IMR-90 (cell line): Measurements from ENCODE around the gene JMJD8. TPM values are rescaled to one million over a fixed set of nuclear protein-coding genes. Genes with fewer than 3 reads are reported as not detected.

ENCODE experiments used
- ATAC-seq: fragments of 200-7000 bp; cut with Tn5 transposase; 2 replicates; pipeline ENCODE4 v1.9.1; 2020; ENCODE audit warnings: low read depth, mild to moderate bottlenecking, moderate library complexity
- BruUV-seq: library from RNA; stranded (reverse); fragments of 400-500 nt; replicated peaks from 2 replicates; lab custom pipeline; 2021; lab: Mats Ljungman, UMichigan
- CTCF ChIA-PET: fragments of 300-600 bp; formaldehyde crosslinking; extraction: SDS; loops from one replicate; lab custom pipeline; 2021; ENCODE audit warnings: antibody characterized with exemption; lab: Yijun Ruan, JAX
- POLR2A ChIA-PET: fragments of 300-600 bp; sonication (Branson Sonifier 250); formaldehyde crosslinking; loops from one replicate; lab custom pipeline; 2022; ENCODE audit warnings: antibody characterized with exemption; ENCODE audit not compliant: unreplicated experiment; lab: Charles Lee
- DNase-seq: peaks from one replicate; pipeline ENCODE4 v3.0.0; 2013
- H2AFZ ChIP-seq: replicated peaks from 2 replicates; pipeline ENCODE3; 2013; ENCODE audit warnings: low read length, mild to moderate bottlenecking; ENCODE audit not compliant: poor library complexity
- H2AK5ac ChIP-seq: 2 replicates; pipeline ENCODE4 v1.6.1; 2013; ENCODE audit warnings: low read depth, low read length, inconsistent platforms
- H2AK9ac ChIP-seq: replicated peaks from 2 replicates; pipeline ENCODE3; 2013; ENCODE audit warnings: mild to moderate bottlenecking, low read depth, low read length, moderate library complexity; ENCODE audit not compliant: poor library complexity
- H2BK120ac ChIP-seq: 2 replicates; pipeline ENCODE4 v1.6.1; 2013; ENCODE audit warnings: low read depth, low read length, inconsistent platforms
- H2BK15ac ChIP-seq: 3 replicates; pipeline ENCODE4 v1.6.1; 2013; ENCODE audit warnings: low read depth, low read length, inconsistent platforms
- H2BK20ac ChIP-seq: 2 replicates; pipeline ENCODE4 v1.6.1; 2013; ENCODE audit warnings: low read depth, mild to moderate bottlenecking, inconsistent platforms, low read length, moderate library complexity
- H2BK5ac ChIP-seq: 2 replicates; pipeline ENCODE4 v1.6.1; 2013; ENCODE audit warnings: mild to moderate bottlenecking, low read depth, low read length, inconsistent platforms; ENCODE audit not compliant: poor library complexity, severe bottlenecking
- H3K14ac ChIP-seq: replicated peaks from 2 replicates; pipeline ENCODE4 v1.6.1; 2013; ENCODE audit warnings: low read depth, low read length, inconsistent platforms
- H3K18ac ChIP-seq: 2 replicates; pipeline ENCODE4 v1.6.1; 2013; ENCODE audit warnings: low read depth, low read length, control low read depth
- H3K23ac ChIP-seq: 2 replicates; pipeline ENCODE4 v1.6.1; 2013; ENCODE audit warnings: low read depth, low read length, inconsistent platforms
- H3K27ac ChIP-seq: 2 replicates; pipeline ENCODE4 v1.5.1; 2013; ENCODE audit warnings: mild to moderate bottlenecking, control low read depth, low read length; ENCODE audit not compliant: insufficient read depth
- H3K27me3 ChIP-seq: 2 replicates; pipeline ENCODE4 v1.6.1; 2013; ENCODE audit warnings: low read length; ENCODE audit not compliant: control insufficient read depth, insufficient read depth
- H3K36me3 ChIP-seq: 2 replicates; pipeline ENCODE4 v1.6.1; 2013; ENCODE audit warnings: low read length, mixed read lengths; ENCODE audit not compliant: control insufficient read depth, insufficient read depth
- H3K4ac ChIP-seq: 2 replicates; pipeline ENCODE4 v1.6.1; 2013; ENCODE audit warnings: low read depth, low read length, inconsistent platforms
- H3K4me1 ChIP-seq: 2 replicates; pipeline ENCODE4 v1.6.1; 2013; ENCODE audit warnings: low read length, mixed read lengths; ENCODE audit not compliant: control insufficient read depth, insufficient read depth
- H3K4me2 ChIP-seq: 2 replicates; pipeline ENCODE4 v1.6.1; 2013; ENCODE audit warnings: low read depth, mild to moderate bottlenecking, control low read depth, low read length, moderate library complexity
- H3K4me3 ChIP-seq: 2 replicates; pipeline ENCODE4 v1.5.1; 2013; ENCODE audit warnings: low read depth, mild to moderate bottlenecking, control low read depth, low read length, moderate library complexity; ENCODE audit not compliant: insufficient read depth
- H3K56ac ChIP-seq: 2 replicates; pipeline ENCODE4 v1.6.1; 2013; ENCODE audit warnings: low read length, inconsistent platforms; ENCODE audit not compliant: insufficient read depth; ENCODE audit errors: extremely low read depth
- H3K79me1 ChIP-seq, 2 experiments: 2 replicates each; pipeline ENCODE4 v1.6.1; 2013; ENCODE audit warnings: low read length in 2 of 2, inconsistent platforms in 1 of 2, low read depth in 1 of 2
- H3K9ac ChIP-seq: 2 replicates; pipeline ENCODE4 v1.6.1; 2013; ENCODE audit warnings: low read depth, low read length, control low read depth
- H3K9me1 ChIP-seq: 2 replicates; pipeline ENCODE4 v1.6.1; 2013; ENCODE audit warnings: low read length, inconsistent platforms; ENCODE audit not compliant: insufficient read depth
- H3K9me3 ChIP-seq: 2 replicates; pipeline ENCODE4 v1.6.1; 2013; ENCODE audit warnings: low read length; ENCODE audit not compliant: control insufficient read depth, insufficient read depth
- H4K20me1 ChIP-seq: 2 replicates; pipeline ENCODE4 v1.6.1; 2013; ENCODE audit warnings: low read length, inconsistent platforms; ENCODE audit not compliant: insufficient read depth
- H4K5ac ChIP-seq: 2 replicates; pipeline ENCODE4 v1.6.1; 2013; ENCODE audit warnings: mild to moderate bottlenecking, low read depth, low read length, control low read depth
- H4K8ac ChIP-seq, 2 experiments: 2 replicates each; pipeline ENCODE4 v1.6.1; 2013; ENCODE audit warnings: low read depth in 2 of 2, low read length in 2 of 2, control low read depth in 1 of 2, inconsistent platforms in 1 of 2
- H4K91ac ChIP-seq: 2 replicates; pipeline ENCODE4 v1.6.1; 2013; ENCODE audit warnings: low read depth, low read length, inconsistent platforms; ENCODE audit not compliant: insufficient read depth
- BHLHE40 ChIP-seq: fragments of 150-350 bp; IDR thresholded peaks from 2 replicates; pipeline ENCODE4 v1.6.1; 2016; ENCODE audit warnings: mild to moderate bottlenecking, low read depth, low read length
- CEBPB ChIP-seq: IDR thresholded peaks from 2 replicates; pipeline ENCODE4 v1.6.1; 2012; ENCODE audit warnings: low read depth, low read length, improper control_type of control experiment
- CHD1 ChIP-seq: IDR thresholded peaks from 2 replicates; pipeline ENCODE4 v1.6.1; 2012; ENCODE audit warnings: low read depth, low read length, improper control_type of control experiment
- FOS ChIP-seq: fragments of 150-350 bp; IDR thresholded peaks from 2 replicates; pipeline ENCODE4 v1.6.1; 2016; ENCODE audit warnings: low read depth, low read length
- MAFK ChIP-seq: IDR thresholded peaks from 2 replicates; pipeline ENCODE4 v1.6.1; 2012; ENCODE audit warnings: low read depth, low read length, improper control_type of control experiment
- MAZ ChIP-seq: IDR thresholded peaks from 2 replicates; pipeline ENCODE4 v1.6.1; 2012; ENCODE audit warnings: low read depth, mild to moderate bottlenecking, low read length, improper control_type of control experiment, moderate library complexity, borderline replicate concordance
- MXI1 ChIP-seq: IDR thresholded peaks from 2 replicates; pipeline ENCODE4 v1.6.1; 2012; ENCODE audit warnings: low read depth, mild to moderate bottlenecking, low read length, moderate library complexity, borderline replicate concordance
- NFE2L2 ChIP-seq: fragments of 150-350 bp; IDR thresholded peaks from 2 replicates; pipeline ENCODE4 v1.6.1; 2016; ENCODE audit warnings: low read depth, mild to moderate bottlenecking, low read length
- POLR2A ChIP-seq: IDR thresholded peaks from 2 replicates; pipeline ENCODE4 v1.6.1; 2012; ENCODE audit warnings: mild to moderate bottlenecking, low read depth, low read length
- RAD21 ChIP-seq: IDR thresholded peaks from 2 replicates; pipeline ENCODE4 v1.6.1; 2012; ENCODE audit warnings: low read length, improper control_type of control experiment
- RCOR1 ChIP-seq: IDR thresholded peaks from 2 replicates; pipeline ENCODE4 v1.6.1; 2012; ENCODE audit warnings: mild to moderate bottlenecking, low read length, improper control_type of control experiment; ENCODE audit not compliant: insufficient replicate concordance
- RFX5 ChIP-seq: IDR thresholded peaks from 2 replicates; pipeline ENCODE4 v1.8.0; 2012; ENCODE audit warnings: low read depth, mild to moderate bottlenecking, low read length, moderate library complexity
- SMC3 ChIP-seq: fragments of 150-350 bp; IDR thresholded peaks from 2 replicates; pipeline ENCODE4 v1.6.1; 2016; ENCODE audit warnings: low read depth, mild to moderate bottlenecking, antibody characterized with exemption, low read length, moderate library complexity
- WGBS, 2 experiments: methylation state at CpG; one replicate each; pipeline versions ENCODE4 v1.1.5 to v1.1.7; 2013; ENCODE audit warnings: missing lambda C conversion rate in 2 of 2; ENCODE audit not compliant: insufficient read length in 1 of 2; ENCODE audit errors: extremely low coverage in 2 of 2; 5-methylcytosine and 5-hydroxymethylcytosine counted together
- dilution Hi-C: fragments of 300-500 bp; cut with HindIII; formaldehyde crosslinking; loops from one replicate; pipeline ENCODE4 v1.14.3; 2018; ENCODE audit warnings: low sequenced_read_pairs; ENCODE audit not compliant: unreplicated experiment
- in situ Hi-C: fragments of 300-500 bp; cut with MboI; formaldehyde crosslinking; loops from 3 replicates; pipeline ENCODE4 v1.14.3; 2019; ENCODE audit warnings: low sequenced_read_pairs, inconsistent platforms, mixed read lengths
- intact Hi-C: fragments of 100-400 bp; cut with micrococcal nuclease; formaldehyde crosslinking; loops from 2 replicates; pipeline ENCODE4 v1.10.0; 2022
- polyA plus RNA-seq, 3 experiments: library from polyadenylated mRNA; depleted of rRNA; stranded (reverse); fragments of >200 nt; gene quantifications; 2 replicates each; pipeline ENCODE4 v1.2.3, GENCODE V29; 2012; ENCODE audit warnings: low replicate concordance in 1 of 3
- total RNA-seq: library from RNA; depleted of rRNA; stranded (reverse); fragments of >200 nt; gene quantifications from 2 replicates; pipeline ENCODE4 v1.2.3, GENCODE V29; 2012
- TF ChIP-seq, protein P1 (sequence below): fragments of 150-350 bp; IDR thresholded peaks from 2 replicates; pipeline ENCODE4 v1.6.1; 2017; ENCODE audit warnings: mild to moderate bottlenecking, antibody characterized with exemption, low read length, low read depth
- TF ChIP-seq, protein P2 (sequence below): fragments of 150-350 bp; IDR thresholded peaks from 2 replicates; pipeline ENCODE4 v1.6.1; 2016; ENCODE audit warnings: low read depth, mild to moderate bottlenecking, low read length, moderate library complexity, borderline replicate concordance

The JMJD8 gene
- total and polyA plus RNA-seq, 2 of the 4 experiments (the other 2 are of a cell fraction) = 17.7 to 62.5 TPM

DNA sequence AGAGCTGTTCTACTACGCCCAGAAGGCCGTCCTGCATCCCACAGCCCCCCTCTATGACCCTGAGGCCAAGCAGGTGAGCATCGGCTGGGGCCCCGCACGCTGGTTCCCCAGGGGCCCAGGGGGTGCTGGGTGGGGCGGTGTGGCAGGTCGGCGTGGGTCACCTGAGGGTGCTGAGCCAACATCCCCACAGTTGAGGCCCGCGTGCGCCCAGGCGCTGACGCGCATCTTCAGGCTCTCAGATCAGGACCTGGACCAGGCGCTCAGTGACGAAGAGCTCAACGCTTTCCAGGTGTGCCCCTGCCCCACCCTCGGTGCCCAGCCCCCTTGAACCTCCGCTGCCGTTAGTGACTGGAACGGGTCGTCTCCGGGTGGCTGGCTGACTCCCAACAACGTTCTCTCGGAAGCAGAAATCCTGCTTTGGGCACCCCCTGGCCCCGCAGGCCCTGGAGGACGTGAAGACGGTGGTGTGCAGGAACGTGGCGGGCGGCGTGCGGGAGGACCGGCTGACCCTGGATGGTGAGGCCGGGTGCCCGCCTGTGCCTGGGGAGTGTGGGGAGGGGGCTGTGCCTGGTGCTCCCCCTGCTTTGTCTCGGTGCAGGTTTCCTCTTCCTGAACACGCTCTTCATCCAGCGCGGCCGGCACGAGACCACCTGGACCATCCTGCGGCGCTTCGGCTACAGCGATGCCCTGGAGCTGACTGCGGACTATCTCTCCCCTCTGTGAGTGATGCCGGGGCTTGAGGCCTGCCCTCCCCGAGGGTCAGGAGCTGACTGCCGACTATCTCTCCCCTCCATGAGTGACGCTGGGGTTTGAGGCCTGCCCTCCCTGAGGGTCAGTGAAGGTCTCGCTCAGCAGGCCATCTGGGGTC, 13.4 kb downstream of the JMJD8 start:
- Histone ChIP-seq H4K91ac (no peak overlapping the region), H3K56ac (no peak overlapping the region), H2BK20ac (no peak overlapping the region), H4K8ac (no peak overlapping the region), H4K20me1 (peaks cover 27% of the 10 kb centered on the region), H2BK120ac (no peak overlapping the region), H2BK5ac (no peak overlapping the region), H2AK9ac (peak overlapping the region; percentile 78), H3K4me2 (no peak overlapping the region), H2AFZ (no peak overlapping the region), H3K36me3 (peaks cover 47% of the 10 kb centered on the region), H3K27me3 (no peaks in the 10 kb centered on the region), H3K4me3 (no peak overlapping the region), H3K4ac (no peak overlapping the region), H3K9me1 (peaks cover 6% of the 10 kb centered on the region), H2BK15ac (no peak overlapping the region), H3K79me1 (peaks cover 0 to 37% of the 10 kb centered on the region in 2 experiments; a peak in 1 of 4 replicates), H4K5ac (no peak overlapping the region), H3K14ac (no peak overlapping the region), H2AK5ac (no peak overlapping the region), H3K9me3 (no peaks in the 10 kb centered on the region), H3K9ac (no peak overlapping the region), H3K23ac (no peak overlapping the region), H3K27ac (no peak overlapping the region), H3K4me1 (peaks cover 13% of the 10 kb centered on the region), H3K18ac (no peak overlapping the region)
- DNase-seq (no peak), ATAC-seq (no peak)
- ChIA-PET CTCF (no interaction called here), POLR2A (no interaction called here)
- 93% methylated on average over 31 of the region's 52 CpGs; no CpG with 5 or more reads in 1 of the 2 experiments for whole genome bisulfite sequencing, 2 experiments
- BruUV-seq = no TSS peak
- in situ Hi-C loops = no loop called here
- intact Hi-C loops = no loop called here
- dilution Hi-C loops = no loop called here
- TF ChIP-seq, protein P1, sequence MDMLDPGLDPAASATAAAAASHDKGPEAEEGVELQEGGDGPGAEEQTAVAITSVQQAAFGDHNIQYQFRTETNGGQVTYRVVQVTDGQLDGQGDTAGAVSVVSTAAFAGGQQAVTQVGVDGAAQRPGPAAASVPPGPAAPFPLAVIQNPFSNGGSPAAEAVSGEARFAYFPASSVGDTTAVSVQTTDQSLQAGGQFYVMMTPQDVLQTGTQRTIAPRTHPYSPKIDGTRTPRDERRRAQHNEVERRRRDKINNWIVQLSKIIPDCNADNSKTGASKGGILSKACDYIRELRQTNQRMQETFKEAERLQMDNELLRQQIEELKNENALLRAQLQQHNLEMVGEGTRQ = no peak
- TF ChIP-seq RFX5 = no peak
- no peak for TF ChIP-seq NFE2L2
- TF ChIP-seq MXI1 = no peak
- no peak for TF ChIP-seq BHLHE40
- TF ChIP-seq RCOR1 = no peak
- no peak for TF ChIP-seq RAD21
- TF ChIP-seq FOS = no peak
- TF ChIP-seq MAFK = no peak
- no peak for TF ChIP-seq CHD1
- TF ChIP-seq, protein P2, sequence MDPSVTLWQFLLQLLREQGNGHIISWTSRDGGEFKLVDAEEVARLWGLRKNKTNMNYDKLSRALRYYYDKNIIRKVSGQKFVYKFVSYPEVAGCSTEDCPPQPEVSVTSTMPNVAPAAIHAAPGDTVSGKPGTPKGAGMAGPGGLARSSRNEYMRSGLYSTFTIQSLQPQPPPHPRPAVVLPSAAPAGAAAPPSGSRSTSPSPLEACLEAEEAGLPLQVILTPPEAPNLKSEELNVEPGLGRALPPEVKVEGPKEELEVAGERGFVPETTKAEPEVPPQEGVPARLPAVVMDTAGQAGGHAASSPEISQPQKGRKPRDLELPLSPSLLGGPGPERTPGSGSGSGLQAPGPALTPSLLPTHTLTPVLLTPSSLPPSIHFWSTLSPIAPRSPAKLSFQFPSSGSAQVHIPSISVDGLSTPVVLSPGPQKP = no peak
- TF ChIP-seq SMC3 = no peak
- no peak for TF ChIP-seq MAZ
- TF ChIP-seq CEBPB = no peak
- no peak for TF ChIP-seq POLR2A
